HG03571 (cell line): ENCODE results near the gene ESYT1.

Experiments
- ATAC-seq: cut with Tn5 transposase; IDR thresholded peaks from one replicate; pipeline ENCODE4 v1.9.1; 2021; ENCODE audit not compliant: unreplicated experiment

ESYT1 gene, protein sequence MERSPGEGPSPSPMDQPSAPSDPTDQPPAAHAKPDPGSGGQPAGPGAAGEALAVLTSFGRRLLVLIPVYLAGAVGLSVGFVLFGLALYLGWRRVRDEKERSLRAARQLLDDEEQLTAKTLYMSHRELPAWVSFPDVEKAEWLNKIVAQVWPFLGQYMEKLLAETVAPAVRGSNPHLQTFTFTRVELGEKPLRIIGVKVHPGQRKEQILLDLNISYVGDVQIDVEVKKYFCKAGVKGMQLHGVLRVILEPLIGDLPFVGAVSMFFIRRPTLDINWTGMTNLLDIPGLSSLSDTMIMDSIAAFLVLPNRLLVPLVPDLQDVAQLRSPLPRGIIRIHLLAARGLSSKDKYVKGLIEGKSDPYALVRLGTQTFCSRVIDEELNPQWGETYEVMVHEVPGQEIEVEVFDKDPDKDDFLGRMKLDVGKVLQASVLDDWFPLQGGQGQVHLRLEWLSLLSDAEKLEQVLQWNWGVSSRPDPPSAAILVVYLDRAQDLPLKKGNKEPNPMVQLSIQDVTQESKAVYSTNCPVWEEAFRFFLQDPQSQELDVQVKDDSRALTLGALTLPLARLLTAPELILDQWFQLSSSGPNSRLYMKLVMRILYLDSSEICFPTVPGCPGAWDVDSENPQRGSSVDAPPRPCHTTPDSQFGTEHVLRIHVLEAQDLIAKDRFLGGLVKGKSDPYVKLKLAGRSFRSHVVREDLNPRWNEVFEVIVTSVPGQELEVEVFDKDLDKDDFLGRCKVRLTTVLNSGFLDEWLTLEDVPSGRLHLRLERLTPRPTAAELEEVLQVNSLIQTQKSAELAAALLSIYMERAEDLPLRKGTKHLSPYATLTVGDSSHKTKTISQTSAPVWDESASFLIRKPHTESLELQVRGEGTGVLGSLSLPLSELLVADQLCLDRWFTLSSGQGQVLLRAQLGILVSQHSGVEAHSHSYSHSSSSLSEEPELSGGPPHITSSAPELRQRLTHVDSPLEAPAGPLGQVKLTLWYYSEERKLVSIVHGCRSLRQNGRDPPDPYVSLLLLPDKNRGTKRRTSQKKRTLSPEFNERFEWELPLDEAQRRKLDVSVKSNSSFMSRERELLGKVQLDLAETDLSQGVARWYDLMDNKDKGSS

GRCh38 chr12:56127888-56128669 lies at the start of gene ESYT1:
Gene ESYT1, plus strand, starts transcription at chr12:56128267. Its CDS starts 53 bp downstream, at chr12:56128320.
- peak; percentile 86 for ATAC-seq

GRCh38 chr12:56078427-56078826 lies 49.6 kb upstream of the ESYT1 start:
- no peak for ATAC-seq

- ATAC-seq = peak; percentile 52
Measured at GRCh38 chr12:56078931-56079722, 48.9 kb upstream of the ESYT1 start.

DNA sequence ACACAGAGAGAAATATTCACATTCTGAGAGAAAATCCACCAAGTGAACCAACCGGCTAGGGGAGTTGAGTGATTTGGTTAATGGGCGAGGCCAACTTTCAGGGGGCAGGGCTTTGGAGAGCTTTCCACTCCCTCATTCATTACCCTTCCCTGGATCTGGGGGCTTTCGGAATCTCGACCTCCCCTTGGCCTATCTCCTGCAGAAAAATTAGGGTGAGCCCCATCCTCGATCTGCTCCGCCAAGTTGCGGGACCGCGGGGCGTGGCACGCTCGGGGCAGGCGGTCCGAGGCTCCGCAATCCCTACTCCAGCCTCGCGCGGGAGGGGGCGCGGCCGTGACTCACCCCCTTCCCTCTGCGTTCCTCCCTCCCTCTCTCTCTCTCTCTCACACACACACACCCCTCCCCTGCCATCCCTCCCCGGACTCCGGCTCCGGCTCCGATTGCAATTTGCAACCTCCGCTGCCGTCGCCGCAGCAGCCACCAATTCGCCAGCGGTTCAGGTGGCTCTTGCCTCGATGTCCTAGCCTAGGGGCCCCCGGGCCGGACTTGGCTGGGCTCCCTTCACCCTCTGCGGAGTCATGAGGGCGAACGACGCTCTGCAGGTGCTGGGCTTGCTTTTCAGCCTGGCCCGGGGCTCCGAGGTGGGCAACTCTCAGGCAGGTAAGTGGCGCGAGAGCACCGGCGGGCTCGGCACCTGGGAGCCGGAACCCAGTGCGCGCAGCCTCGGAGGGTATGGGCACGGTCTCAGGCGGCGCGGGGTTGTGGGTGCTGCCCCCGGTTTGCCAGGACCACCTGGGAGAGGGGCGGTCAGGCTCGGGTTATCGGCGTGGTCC lies 48.1 kb upstream of the ESYT1 start, which contains the start of gene ERBB3:
Gene ERBB3 (plus strand): TSS at position 443 of the 833 bp plus-strand sequence. CDS start 136 bp downstream, at position 579.
- ATAC-seq = peak; percentile 17

- ATAC-seq = no peak
Measured at GRCh38 chr12:56080556-56081138, 47.4 kb upstream of the ESYT1 start.

GRCh38 chr12:56081393-56082347 lies 46.4 kb upstream of the ESYT1 start:
- no peak for ATAC-seq

GRCh38 chr12:56082382-56082781 lies 45.7 kb upstream of the ESYT1 start:
- ATAC-seq = no peak

GRCh38 chr12:56082967-56083366 lies 45.1 kb upstream of the ESYT1 start:
- ATAC-seq = no peak

- no peak for ATAC-seq
Measured at GRCh38 chr12:56084958-56085543, 43.0 kb upstream of the ESYT1 start.

DNA sequence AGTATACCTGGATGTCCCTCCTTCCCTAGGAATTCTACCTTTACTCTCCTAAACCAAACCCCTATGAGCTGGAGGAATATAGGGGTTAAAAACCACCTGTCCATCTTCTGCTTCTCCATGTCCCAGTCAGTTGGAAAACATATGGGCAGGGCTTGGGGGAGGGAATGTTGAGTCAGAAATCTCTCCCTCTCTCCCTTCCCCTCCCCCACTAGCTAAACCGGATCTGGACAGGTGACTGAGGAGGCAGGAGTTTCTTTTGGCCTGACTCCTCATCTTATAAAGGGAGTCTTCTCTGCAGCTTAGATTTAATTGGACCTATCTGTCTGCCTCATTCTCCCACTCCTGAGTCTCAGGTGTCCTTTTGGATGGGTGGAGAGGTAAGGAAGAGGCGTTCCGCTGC lies 42.0 kb upstream of the ESYT1 start:
- no peak for ATAC-seq

GRCh38 chr12:56086608-56087007 lies 41.5 kb upstream of the ESYT1 start:
- no peak for ATAC-seq

GRCh38 chr12:56087220-56087619 lies 40.8 kb upstream of the ESYT1 start:
- ATAC-seq = no peak

- ATAC-seq = no peak
Measured at GRCh38 chr12:56097738-56098137, 30.3 kb upstream of the ESYT1 start.

DNA sequence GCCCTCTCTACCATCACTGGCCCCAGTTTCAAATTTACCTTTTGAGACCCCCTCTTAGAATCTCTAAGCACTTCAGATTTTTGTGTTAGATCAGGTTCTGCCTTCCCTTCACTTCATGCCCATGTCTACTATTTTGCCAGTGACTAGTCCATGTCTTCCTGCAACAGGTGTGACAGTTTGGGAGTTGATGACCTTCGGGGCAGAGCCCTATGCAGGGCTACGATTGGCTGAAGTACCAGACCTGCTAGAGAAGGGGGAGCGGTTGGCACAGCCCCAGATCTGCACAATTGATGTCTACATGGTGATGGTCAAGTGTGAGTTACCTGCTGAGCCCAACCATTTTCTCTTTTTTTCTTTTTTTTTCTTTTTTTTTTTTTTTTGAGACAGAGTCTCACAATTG lies 29.5 kb upstream of the ESYT1 start:
- no peak for ATAC-seq

GRCh38 chr12:56099787-56100186 lies 28.3 kb upstream of the ESYT1 start:
- ATAC-seq = no peak

DNA sequence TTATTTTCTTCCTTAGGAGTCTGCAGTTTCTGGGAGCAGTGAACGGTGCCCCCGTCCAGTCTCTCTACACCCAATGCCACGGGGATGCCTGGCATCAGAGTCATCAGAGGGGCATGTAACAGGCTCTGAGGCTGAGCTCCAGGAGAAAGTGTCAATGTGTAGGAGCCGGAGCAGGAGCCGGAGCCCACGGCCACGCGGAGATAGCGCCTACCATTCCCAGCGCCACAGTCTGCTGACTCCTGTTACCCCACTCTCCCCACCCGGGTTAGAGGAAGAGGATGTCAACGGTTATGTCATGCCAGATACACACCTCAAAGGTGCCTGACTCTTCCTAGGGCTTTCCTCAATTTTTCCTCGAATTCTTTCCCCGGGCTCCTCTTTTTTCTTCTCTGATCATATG lies 27.0 kb upstream of the ESYT1 start:
- ATAC-seq = no peak

GRCh38 chr12:56102683-56103065 lies 25.4 kb upstream of the ESYT1 start:
- ATAC-seq = no peak
